Left renal pelvis (tissue), 4 donors: Measurements from ENCODE around the gene PTPRJ. TPM values are rescaled to one million over a fixed set of nuclear protein-coding genes. Genes with fewer than 3 reads are reported as not detected.

Source experiments
- DNase-seq, 4 donors: peaks; one replicate each; pipeline ENCODE4 v3.0.0-alpha.2; 2013; ENCODE audit warnings: low read depth in 4 of 4, low spot score in 3 of 4
- polyA plus RNA-seq, 4 donors: library from polyadenylated mRNA; unstranded; fragments of 120-200 nt; gene quantifications; one replicate each; pipeline ENCODE4 v1.2.1, GENCODE V29; 2013; ENCODE audit not compliant: insufficient read length in 4 of 4

The PTPRJ gene
- polyA plus RNA-seq, 4 donors = 9.0 to 25.1 (median 23.9) TPM

- no peak for DNase-seq
These were observed 12.5 kb upstream of the PTPRJ start for GRCh38 chr11:47967577-47968525.

- no peak for DNase-seq
These were observed 11.0 kb upstream of the PTPRJ start for GRCh38 chr11:47969401-47969800.

DNA sequence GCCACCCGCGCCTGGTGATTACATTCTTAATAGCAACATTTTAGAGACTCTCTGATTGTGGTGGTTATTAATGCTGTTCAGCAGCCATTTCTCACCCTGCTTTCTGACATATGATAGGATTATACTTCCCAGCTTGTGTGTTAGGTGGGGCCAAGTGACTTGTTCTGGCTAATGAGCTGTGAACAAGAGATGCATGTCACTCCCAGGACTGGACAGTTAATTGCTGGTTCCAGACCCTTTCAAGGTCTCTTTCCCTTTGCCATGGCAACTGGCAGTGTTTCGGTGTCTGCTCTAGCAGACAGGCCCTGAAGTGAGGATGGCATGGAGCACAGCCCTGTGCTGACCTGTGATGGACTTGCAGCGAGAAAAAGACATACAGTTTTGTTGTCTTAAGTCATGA lies 8.9 kb upstream of the PTPRJ start:
- no peak for DNase-seq

DNA sequence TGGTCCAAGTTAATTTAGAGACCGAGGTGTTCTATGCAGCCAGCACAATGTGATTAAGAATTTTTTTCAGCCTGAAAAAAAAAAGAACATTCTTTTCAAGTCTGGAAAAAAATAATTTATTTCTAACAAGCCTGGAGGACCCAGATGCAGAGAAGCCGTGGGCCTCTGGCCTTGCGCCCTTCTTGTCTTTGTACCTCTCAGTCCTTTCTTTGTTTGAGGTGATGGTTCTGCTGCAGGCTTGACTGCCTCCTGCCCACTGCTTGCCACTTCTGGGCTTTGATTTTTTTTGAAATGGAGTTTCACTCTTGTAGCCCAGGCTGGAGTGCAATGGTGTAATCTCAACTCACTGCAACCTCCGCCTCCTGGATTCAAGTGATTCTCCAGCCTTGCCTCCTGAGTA lies 7.2 kb upstream of the PTPRJ start:
- DNase-seq = no peak

GRCh38 chr11:47976931-47977330 lies 3.4 kb upstream of the PTPRJ start:
- no peak for DNase-seq

DNA sequence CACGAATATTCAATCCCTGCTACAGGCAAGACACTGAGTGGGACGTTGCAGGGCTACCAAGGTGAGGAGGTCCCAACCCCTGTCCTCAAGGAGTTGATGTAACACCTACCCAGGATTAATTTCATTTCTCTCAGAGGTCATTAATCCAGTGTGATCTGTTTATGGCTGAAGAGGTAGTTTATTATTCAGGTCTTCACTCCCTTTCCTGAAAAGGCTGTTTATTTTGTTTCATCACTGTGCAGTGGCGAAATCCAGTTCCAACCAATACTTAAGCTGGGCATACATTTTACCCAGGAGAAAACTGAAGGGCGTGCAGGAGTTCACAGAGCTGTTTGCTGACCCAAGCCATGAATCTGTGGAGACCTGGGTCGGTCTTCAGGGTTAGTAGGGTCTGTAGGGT lies 2.7 kb upstream of the PTPRJ start:
- no peak for DNase-seq

- no peak for DNase-seq
These were observed 826 bp upstream of the PTPRJ start for GRCh38 chr11:47979378-47980087.

- DNase-seq = no peak
These were observed 705 bp downstream of the PTPRJ start for GRCh38 chr11:47980907-47981621.

DNA sequence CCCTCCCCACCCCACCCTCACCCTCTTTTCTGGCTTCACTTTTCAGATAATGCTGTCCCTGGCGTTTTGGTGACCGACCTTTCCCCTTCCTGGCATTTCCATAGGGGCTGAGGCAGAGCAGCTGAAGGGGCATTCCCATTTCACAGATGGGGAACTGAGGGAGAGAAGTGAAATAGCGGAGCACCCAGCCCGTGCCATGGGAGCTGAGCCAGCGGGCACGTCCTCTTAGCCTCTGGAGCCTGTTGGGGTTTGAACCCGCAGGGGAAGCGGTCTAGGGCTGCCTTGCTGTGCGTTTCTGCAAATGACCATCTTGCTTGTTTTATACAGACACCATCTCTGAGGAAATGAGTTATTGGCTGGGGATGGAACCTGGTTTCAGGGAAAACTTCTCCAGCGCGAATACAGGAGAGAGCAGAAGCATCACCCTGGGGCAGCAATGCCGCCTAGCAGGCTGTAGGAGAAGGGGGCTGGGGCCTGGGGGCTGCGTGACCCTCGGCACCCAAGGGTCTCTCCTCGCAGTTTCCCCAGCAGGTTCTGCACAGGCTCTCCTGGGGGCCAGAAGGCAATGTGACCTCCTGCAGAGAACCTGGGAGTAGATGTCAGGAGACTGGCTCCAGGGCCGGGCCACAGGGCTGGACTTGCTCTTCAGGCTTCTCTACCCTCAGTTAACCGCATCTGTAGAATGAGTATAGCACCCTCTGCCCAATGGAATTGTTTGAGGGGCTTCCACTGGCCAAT lies 1.5 kb downstream of the PTPRJ start:
- no peak for DNase-seq

DNA sequence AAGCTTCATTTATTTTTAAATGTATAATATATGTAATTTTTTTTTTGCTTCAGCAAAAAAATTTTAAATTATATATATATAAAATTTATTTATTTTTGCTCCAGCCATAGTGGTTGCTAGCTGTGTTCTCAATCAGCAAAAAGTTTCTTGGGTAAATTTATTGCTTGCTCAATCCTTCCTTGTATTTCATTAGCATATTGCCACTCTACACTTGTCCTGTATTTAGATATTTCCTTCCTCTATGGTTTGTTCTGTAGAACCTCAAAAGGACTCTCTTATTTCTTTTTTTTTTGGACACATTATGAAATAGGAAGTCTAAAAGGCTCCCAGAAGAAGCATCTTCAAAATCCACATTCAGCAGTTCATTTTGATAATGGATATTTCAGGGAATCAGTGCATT lies 2.3 kb downstream of the PTPRJ start:
- no peak for DNase-seq

DNA sequence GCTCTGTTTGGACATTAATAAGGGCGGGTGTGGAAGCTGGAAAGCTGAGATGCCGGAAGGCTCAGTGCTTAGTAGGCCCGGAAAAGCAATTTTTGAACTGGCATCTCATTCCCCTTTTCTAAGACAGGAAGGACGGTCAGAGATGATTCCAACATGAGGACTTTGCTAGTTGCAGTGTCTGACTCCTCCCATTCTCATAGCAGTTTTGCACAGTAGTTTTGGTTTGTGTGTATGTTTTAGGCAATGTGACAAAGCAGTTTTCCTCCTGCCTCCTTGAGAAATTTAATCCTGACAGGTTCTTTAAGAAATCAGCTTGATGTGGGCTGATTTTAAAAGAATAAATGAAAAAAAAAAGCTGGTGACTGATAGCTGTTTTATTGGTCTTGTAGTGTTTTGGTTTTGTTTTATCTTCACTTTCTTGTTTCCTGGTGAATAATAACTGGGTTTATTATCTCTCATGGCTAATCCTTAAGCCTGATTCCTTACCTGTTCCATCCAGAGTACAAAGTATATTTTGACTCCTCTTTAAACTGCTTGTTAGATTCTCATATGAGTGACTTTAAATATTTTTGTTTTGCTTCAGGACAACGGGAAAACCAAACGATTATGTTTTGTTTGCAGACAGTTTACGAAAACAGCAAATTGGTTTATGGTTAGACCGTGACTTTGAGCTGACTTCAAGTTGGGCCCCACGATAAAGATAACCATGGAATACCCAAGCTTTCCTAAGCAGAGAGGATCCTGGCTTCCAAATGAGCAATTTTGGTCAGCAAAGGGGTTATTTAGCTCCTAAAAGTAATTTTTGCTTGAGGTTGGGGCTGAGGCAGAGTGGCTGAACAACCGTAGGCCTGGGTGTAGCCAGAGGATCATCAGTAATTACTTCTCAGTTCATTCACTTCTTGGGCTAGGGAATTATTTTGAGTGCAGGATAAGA lies 3.4 kb downstream of the PTPRJ start:
- no peak for DNase-seq

DNA sequence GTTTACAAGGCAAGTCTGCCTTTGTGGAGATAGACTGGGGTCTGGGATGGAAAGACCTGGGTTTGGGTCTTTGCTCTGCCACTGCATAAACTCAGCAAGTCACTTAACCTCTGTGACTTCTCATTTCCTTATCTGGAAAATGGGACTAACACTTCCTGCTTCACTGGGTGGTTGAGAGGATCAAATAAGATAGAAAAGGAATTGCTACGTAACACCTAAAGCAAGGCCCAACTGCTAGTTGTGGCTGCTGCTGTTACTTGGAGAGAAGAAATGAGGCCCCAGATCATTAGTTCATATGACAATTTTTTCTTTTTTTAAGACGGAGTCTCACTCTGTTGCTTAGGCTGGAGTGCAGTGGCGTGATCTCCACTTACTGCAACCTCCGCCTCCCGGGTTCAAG lies 5.9 kb downstream of the PTPRJ start:
- DNase-seq = no peak

- DNase-seq = no peak
These were observed 6.4 kb downstream of the PTPRJ start for GRCh38 chr11:47986742-47987141.

GRCh38 chr11:47987310-47987709 lies 7.0 kb downstream of the PTPRJ start:
- no peak for DNase-seq

GRCh38 chr11:47987781-47988180 lies 7.4 kb downstream of the PTPRJ start:
- no peak for DNase-seq

DNA sequence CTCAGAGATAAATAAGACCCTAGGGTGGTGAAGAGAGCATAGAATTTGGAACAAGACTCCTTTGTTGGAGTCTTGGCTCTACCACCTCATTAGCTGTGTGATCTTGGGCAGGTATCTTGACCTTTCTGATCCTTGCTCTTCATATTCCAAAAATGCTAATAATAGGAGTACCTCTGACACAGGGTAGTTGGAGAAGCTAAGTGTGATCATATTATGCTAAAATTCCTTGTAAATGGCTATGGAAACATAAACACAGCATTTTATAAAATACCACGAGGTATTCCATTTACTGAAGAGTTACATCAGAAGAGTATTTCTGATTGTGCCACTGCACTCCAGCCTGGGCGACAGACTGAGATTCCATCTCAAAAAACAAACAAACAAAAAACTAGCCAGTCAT lies 9.4 kb downstream of the PTPRJ start:
- no peak for DNase-seq

DNA sequence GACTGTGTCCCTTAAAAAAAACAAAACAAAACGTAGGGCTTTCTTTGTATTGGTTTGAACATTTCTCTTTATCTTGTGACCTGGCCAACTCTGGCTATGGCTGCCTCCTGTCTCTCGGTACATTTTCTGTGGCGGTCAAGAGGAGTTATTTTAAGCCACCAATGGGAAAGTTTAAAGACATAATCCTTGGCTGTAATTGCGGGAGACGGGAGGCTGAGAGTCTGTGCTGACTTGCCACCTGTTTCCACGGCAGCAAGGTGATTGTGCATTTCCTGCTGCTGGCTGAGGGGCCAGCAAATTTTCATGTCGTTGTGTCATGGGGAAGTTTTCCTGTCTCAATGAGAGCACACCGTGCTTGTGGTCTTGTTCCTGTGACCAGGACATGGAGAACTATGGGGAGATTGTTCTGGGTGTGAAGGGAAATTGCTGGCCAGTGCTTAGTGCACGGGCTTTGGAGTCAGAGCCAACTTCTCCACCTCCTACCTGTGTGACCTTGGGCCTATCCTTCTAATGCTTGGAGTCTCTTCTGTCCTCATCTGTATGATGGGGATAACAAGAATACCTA lies 11.0 kb downstream of the PTPRJ start:
- DNase-seq = no peak

- no peak for DNase-seq
These were observed 11.5 kb downstream of the PTPRJ start for GRCh38 chr11:47991894-47992293.
